ENCODE measurements around the gene TRO.

The TRO gene

DNA sequence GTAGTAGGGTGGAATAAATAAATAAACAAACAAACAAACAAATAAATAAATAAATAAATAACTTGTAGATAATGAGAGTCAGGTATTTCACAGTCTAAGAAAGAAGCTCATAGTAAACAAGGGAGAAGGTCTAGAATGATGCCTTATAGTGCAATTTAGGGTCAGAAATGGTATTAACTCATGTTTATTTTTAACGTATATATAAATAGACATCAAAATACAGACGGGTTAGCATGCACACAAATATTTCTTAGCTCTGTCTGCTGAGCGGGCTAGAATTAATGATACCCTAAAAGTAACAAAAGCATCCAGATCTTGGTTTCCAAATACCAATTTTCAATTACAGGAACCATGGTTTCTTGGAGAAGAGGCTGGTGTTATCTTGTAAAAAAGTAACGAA is 56.8 kb downstream of the TRO start:
- H3K9me3 ChIP-seq (ENCODE audit: control insufficient read depth, low read length), result peaks cover 32% of the 10 kb centered on the region
- no peaks in the 10 kb centered on the region for H3K4me1 ChIP-seq (ENCODE audit: control insufficient read depth, insufficient read depth, low read length)
- H3K36me3 ChIP-seq (ENCODE audit: control insufficient read depth, insufficient read depth, low read length, severe bottlenecking), result no peaks in the 10 kb centered on the region
- no peak overlapping the region for H3K4me3 ChIP-seq (ENCODE audit: low read length)
- no peak for DNase-seq (ENCODE audit: low read depth)
- H3K27me3 ChIP-seq (replicated peaks; ENCODE audit: control insufficient read depth, insufficient read depth, low read length), result peaks cover 9% of the 10 kb centered on the region
- H3K9ac ChIP-seq (ENCODE audit: low read length), result no peak overlapping the region

DNA sequence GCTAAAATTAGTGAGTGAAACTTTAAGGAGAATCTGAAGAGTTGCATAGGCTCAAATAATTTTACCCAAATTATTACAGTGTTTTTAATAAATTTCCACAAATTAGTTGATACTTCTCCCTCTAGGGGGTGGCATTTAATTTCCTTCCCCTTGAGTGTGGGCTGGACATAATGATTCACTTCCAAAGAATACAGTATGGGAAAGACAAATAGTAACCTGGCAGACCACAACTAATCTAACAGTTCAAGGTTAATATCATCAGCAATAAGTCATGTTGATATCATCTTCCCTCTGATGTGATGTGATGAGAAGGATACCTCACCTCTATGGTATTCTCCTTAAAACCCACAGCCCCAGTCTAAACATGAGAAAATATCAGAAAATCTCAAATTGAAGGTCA is 57.8 kb downstream of the TRO start:
- Histone ChIP-seq H3K9ac (ENCODE audit: low read length) (no peak overlapping the region), H3K9me3 (ENCODE audit: control insufficient read depth, low read length) (peaks cover 36% of the 10 kb centered on the region), H3K4me3 (ENCODE audit: low read length) (no peak overlapping the region), H3K36me3 (ENCODE audit: control insufficient read depth, insufficient read depth, low read length, severe bottlenecking) (peaks cover 2% of the 10 kb centered on the region), H3K4me1 (ENCODE audit: control insufficient read depth, insufficient read depth, low read length) (no peaks in the 10 kb centered on the region), H3K27me3 (replicated peaks; ENCODE audit: control insufficient read depth, insufficient read depth, low read length) (peaks cover 9% of the 10 kb centered on the region)
- no peak for DNase-seq (ENCODE audit: low read depth)

DNA sequence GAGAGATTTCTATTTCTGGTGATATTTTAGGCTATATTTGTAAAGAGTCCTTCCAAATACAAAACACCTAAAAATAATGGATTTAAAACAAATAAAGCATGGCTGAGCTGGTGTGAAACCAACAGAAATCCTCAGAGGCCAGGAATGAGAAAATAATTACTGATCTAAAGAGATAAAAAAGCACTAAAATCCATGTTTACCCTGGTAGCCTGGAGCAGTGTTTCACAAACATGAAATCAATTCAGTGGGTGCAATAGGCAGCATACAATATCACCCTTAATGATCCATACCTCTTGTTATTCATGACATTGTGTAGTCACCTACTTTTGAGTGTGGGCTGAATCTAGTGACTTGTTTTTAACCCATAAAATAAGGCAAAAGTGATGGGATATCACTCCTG is 58.8 kb downstream of the TRO start:
- H3K27me3 ChIP-seq (replicated peaks; ENCODE audit: control insufficient read depth, insufficient read depth, low read length), result peaks cover 12% of the 10 kb centered on the region
- no peak overlapping the region for H3K4me3 ChIP-seq (ENCODE audit: low read length)
- DNase-seq (ENCODE audit: low read depth), result no peak
- no peak overlapping the region for H3K9ac ChIP-seq (ENCODE audit: low read length)
- H3K36me3 ChIP-seq (ENCODE audit: control insufficient read depth, insufficient read depth, low read length, severe bottlenecking), result peaks cover 2% of the 10 kb centered on the region
- H3K4me1 ChIP-seq (ENCODE audit: control insufficient read depth, insufficient read depth, low read length), result no peaks in the 10 kb centered on the region
- peaks cover 37% of the 10 kb centered on the region for H3K9me3 ChIP-seq (ENCODE audit: control insufficient read depth, low read length)

DNA sequence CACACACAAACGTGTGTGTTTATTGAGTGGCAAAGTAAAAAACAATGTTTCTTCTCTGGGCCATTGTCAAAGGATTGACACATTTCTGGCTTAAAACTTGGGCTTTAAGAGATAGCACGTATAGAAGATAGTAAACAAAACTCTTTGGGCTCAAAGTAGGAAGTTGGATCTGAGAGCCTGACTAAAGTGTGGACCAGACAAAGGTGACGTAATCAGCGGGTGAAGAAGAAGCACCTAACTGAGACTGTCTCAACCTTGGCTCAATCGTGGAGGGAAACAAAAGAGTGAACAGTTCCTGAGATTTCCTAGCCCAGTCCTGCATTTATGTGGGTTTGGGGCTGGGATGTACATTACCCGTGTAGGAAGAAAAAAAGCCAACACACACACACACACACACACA is 59.7 kb downstream of the TRO start:
- Histone ChIP-seq H3K9me3 (ENCODE audit: control insufficient read depth, low read length) (peaks cover 34% of the 10 kb centered on the region), H3K27me3 (replicated peaks; ENCODE audit: control insufficient read depth, insufficient read depth, low read length) (peaks cover 14% of the 10 kb centered on the region), H3K9ac (ENCODE audit: low read length) (no peak overlapping the region), H3K36me3 (ENCODE audit: control insufficient read depth, insufficient read depth, low read length, severe bottlenecking) (peaks cover 6% of the 10 kb centered on the region), H3K4me3 (ENCODE audit: low read length) (no peak overlapping the region), H3K4me1 (ENCODE audit: control insufficient read depth, insufficient read depth, low read length) (no peaks in the 10 kb centered on the region)
- DNase-seq (ENCODE audit: low read depth), result no peak
